Measurements from ENCODE around the gene TRIM17. TPM values are rescaled to one million over a fixed set of nuclear protein-coding genes. Genes with fewer than 3 reads are reported as not detected.

TRIM17 gene
- polyA plus RNA-seq, 1 donor (not counting 4 experiments of a cell fraction or from before 2014, with no cell fraction given), result 0.24 TPM

DNA sequence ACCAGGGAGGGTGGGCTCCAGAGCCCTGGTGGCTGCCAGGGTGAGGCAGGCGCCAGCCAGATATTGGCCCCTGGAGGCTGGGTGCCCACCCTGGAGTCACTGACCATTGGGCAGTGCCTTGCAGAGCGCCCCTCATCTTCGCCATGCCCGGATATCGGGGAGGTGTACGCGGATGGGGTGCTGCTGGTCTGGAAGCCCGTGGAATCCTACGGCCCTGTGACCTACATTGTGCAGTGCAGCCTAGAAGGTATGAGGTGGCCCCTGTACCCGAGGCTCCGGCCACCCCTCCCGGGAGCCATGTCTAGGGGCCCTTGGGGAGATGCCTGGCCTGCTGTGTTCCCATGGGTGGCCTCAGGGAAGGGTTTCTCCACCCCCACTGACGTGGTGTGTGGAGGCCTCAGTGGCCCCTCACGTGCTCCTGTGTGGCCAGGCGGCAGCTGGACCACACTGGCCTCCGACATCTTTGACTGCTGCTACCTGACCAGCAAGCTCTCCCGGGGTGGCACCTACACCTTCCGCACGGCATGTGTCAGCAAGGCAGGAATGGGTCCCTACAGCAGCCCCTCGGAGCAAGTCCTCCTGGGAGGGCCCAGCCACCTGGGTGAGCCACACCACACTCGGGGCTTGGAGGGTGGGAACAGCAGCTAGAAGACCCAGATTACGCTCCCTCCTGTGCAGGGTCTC, 40.9 kb downstream of the TRIM17 start:
- Histone ChIP-seq H3K27me3 (ENCODE audit: control insufficient read depth, extremely low read depth, insufficient read depth, low read length) (peaks cover 21% of the 10 kb centered on the region), H4K20me1 (ENCODE audit: control insufficient read depth, extremely low read depth, insufficient read depth, low read length) (no peaks in the 10 kb centered on the region), H3K9ac (ENCODE audit: control insufficient read depth, extremely low read depth, insufficient read depth, low read length) (no peak overlapping the region), H3K4me3 (ENCODE audit: control insufficient read depth in 2 of 3, extremely low read depth in 1 of 3, insufficient read depth in 2 of 3, low read depth in 1 of 3, low read length in 3 of 3) (no peak overlapping the region), H3K4me2 (ENCODE audit: control insufficient read depth, extremely low read depth, insufficient read depth, low read depth, low read length) (no peak overlapping the region), H2AFZ (ENCODE audit: control insufficient read depth, low read length) (no peak overlapping the region), H3K79me2 (ENCODE audit: control insufficient read depth, insufficient read depth, low read length) (no peaks in the 10 kb centered on the region), H3K9me3 (ENCODE audit: control insufficient read depth, low read depth, low read length) (no peaks in the 10 kb centered on the region), H3K36me3 (ENCODE audit: control insufficient read depth in 2 of 2, extremely low read depth in 1 of 2, insufficient read depth in 2 of 2, low read length in 2 of 2) (no peaks in the 10 kb centered on the region), H3K4me1 (ENCODE audit: control insufficient read depth, extremely low read depth, insufficient read depth, low read length) (peaks cover 2% of the 10 kb centered on the region), H3K9me1 (ENCODE audit: control insufficient read depth, extremely low read depth, insufficient read depth, low read length) (no peaks in the 10 kb centered on the region), H3K27ac (ENCODE audit: control insufficient read depth, insufficient read depth, low read length) (no peak overlapping the region)
- dilution Hi-C loops (cut with MboI; ENCODE audit: extremely low pct_ligation_motif_present, low sequenced_read_pairs), result no loop called here
- TF ChIP-seq EZH2 (IDR thresholded peaks at IDR 0.05; ENCODE audit: low read length), result no peak
- TF ChIP-seq, protein P1, sequence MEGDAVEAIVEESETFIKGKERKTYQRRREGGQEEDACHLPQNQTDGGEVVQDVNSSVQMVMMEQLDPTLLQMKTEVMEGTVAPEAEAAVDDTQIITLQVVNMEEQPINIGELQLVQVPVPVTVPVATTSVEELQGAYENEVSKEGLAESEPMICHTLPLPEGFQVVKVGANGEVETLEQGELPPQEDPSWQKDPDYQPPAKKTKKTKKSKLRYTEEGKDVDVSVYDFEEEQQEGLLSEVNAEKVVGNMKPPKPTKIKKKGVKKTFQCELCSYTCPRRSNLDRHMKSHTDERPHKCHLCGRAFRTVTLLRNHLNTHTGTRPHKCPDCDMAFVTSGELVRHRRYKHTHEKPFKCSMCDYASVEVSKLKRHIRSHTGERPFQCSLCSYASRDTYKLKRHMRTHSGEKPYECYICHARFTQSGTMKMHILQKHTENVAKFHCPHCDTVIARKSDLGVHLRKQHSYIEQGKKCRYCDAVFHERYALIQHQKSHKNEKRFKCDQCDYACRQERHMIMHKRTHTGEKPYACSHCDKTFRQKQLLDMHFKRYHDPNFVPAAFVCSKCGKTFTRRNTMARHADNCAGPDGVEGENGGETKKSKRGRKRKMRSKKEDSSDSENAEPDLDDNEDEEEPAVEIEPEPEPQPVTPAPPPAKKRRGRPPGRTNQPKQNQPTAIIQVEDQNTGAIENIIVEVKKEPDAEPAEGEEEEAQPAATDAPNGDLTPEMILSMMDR (optimal IDR thresholded peaks at IDR 0.05 in 1 of 3, IDR thresholded peaks at IDR 0.05 in 1 of 3, conservative IDR thresholded peaks at IDR 0.05 in 1 of 3; ENCODE audit: extremely low read depth in 1 of 3, insufficient read depth in 2 of 3, low read length in 3 of 3), result no peak
- FAIRE-seq (no peak), DNase-seq (ENCODE audit: low read depth, low spot score) (no peak)

DNA sequence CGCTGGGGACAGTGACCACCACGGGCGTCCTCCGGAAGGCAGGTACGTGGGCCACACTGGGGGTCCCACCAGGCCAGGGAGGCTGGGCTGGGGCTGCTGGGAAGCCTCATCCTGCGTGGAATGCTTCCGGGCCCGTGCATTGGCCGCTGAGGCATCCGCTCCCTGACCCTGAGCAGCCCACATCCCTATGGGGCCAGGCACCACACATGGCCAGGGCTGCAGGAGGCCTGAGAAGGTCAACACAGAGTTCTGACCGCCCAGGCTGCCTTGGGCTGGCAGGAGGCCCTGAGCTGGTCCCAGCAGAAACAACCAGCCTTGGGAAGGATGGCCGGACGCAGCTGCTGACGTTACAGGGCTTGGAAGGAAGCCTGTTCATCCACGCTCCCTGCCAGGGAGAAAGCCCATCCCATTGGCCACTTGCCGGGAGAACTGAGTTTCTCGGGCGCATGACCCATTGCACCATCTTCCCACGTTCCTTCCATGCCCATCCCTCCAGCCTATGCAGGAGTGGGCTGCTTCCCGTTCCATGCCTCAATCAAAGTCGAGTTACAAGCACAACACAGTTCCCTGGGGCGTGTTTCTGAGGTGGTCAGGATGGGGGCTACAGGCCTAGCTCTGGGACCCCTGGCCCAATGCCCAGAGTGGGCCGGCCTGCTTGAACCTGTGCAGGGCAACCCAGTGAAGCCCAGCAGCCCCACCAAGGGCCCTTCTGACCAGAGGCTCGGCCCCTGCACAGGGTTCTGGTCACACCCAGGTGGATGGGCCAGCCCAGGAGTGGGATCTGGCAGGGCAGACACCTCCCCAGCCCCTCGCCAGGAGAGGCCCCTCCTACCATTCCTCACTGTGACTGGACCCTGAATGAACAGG, 41.7 kb downstream of the TRIM17 start:
- no peak overlapping the region for H2AFZ ChIP-seq (ENCODE audit: control insufficient read depth, low read length)
- no peaks in the 10 kb centered on the region for H3K79me2 ChIP-seq (ENCODE audit: control insufficient read depth, insufficient read depth, low read length)
- dilution Hi-C loops (cut with MboI; ENCODE audit: extremely low pct_ligation_motif_present, low sequenced_read_pairs), result no loop called here
- no peaks in the 10 kb centered on the region for H3K36me3 ChIP-seq (ENCODE audit: control insufficient read depth in 2 of 2, extremely low read depth in 1 of 2, insufficient read depth in 2 of 2, low read length in 2 of 2)
- H3K9me3 ChIP-seq (ENCODE audit: control insufficient read depth, low read depth, low read length), result no peaks in the 10 kb centered on the region
- H3K9ac ChIP-seq (ENCODE audit: control insufficient read depth, extremely low read depth, insufficient read depth, low read length), result no peak overlapping the region
- H3K4me1 ChIP-seq (ENCODE audit: control insufficient read depth, extremely low read depth, insufficient read depth, low read length), result peaks cover 2% of the 10 kb centered on the region
- H3K27me3 ChIP-seq (ENCODE audit: control insufficient read depth, extremely low read depth, insufficient read depth, low read length), result peaks cover 23% of the 10 kb centered on the region
- FAIRE-seq (no peak), DNase-seq (ENCODE audit: low read depth, low spot score) (no peak)
- H3K27ac ChIP-seq (ENCODE audit: control insufficient read depth, insufficient read depth, low read length), result no peak overlapping the region
- no peak for TF ChIP-seq EZH2 (IDR thresholded peaks at IDR 0.05; ENCODE audit: low read length)
- TF ChIP-seq, protein P1 (optimal IDR thresholded peaks at IDR 0.05 in 1 of 3, IDR thresholded peaks at IDR 0.05 in 1 of 3, conservative IDR thresholded peaks at IDR 0.05 in 1 of 3; ENCODE audit: extremely low read depth in 1 of 3, insufficient read depth in 2 of 3, low read length in 3 of 3), result no peak
- H3K4me2 ChIP-seq (ENCODE audit: control insufficient read depth, extremely low read depth, insufficient read depth, low read depth, low read length), result no peak overlapping the region
- no peaks in the 10 kb centered on the region for H3K9me1 ChIP-seq (ENCODE audit: control insufficient read depth, extremely low read depth, insufficient read depth, low read length)
- no peaks in the 10 kb centered on the region for H4K20me1 ChIP-seq (ENCODE audit: control insufficient read depth, extremely low read depth, insufficient read depth, low read length)
- H3K4me3 ChIP-seq (ENCODE audit: control insufficient read depth in 2 of 3, extremely low read depth in 1 of 3, insufficient read depth in 2 of 3, low read depth in 1 of 3, low read length in 3 of 3), result no peak overlapping the region
